GM12873 (cell line): ENCODE data around the gene KDM5A.

Source experiments
- TF ChIP-seq, protein P1 (sequence below): IDR thresholded peaks from 2 replicates; pipeline ENCODE4 v1.5.1; 2012; ENCODE audit warnings: low read depth, mild to moderate bottlenecking, moderate library complexity, low read length, control low read depth; ENCODE audit not compliant: insufficient read depth; ENCODE audit errors: missing control alignments

Gene KDM5A

DNA sequence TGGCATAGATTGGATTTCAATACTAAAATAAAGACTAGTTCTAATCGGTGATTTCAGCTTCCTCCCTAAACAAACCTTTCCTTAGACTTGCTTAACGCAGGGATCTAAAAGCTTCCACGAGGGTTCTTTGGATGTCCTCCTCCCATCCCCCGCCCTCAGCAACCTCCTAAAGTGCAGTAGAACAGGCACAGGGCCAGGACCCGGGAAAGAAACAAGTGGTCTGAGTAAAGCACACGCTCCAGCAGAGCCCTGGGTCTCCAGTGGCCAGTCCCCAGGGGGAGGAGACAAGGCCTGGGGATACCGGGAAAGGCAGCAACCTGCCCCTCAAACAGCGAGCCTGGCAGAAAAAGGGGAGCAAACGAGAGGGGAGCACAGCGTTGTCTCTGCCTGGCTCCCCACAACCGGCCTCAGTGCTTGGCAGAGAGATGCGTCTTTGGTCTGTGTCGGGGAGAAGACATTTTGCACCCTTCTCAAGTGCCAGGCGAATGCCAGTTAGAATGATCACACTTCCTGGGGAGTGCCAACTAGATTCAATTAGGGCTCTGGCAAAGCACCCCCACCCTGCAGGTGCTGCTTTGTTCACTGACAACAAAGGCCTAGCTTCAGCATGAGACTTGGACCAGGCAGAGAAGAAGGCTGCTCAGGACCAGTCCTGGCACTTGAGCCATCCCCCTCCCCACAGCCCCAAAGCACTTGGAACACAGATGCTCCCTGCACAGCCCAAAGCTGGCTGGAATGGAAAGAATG is 158.0 kb downstream of the KDM5A start:
- TF ChIP-seq, protein P1, sequence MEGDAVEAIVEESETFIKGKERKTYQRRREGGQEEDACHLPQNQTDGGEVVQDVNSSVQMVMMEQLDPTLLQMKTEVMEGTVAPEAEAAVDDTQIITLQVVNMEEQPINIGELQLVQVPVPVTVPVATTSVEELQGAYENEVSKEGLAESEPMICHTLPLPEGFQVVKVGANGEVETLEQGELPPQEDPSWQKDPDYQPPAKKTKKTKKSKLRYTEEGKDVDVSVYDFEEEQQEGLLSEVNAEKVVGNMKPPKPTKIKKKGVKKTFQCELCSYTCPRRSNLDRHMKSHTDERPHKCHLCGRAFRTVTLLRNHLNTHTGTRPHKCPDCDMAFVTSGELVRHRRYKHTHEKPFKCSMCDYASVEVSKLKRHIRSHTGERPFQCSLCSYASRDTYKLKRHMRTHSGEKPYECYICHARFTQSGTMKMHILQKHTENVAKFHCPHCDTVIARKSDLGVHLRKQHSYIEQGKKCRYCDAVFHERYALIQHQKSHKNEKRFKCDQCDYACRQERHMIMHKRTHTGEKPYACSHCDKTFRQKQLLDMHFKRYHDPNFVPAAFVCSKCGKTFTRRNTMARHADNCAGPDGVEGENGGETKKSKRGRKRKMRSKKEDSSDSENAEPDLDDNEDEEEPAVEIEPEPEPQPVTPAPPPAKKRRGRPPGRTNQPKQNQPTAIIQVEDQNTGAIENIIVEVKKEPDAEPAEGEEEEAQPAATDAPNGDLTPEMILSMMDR, result no peak
